Endothelial cell (in vitro differentiated cells): ENCODE results near the gene SEBOX. TPM values are rescaled to one million over a fixed set of nuclear protein-coding genes. Genes with fewer than 3 reads are reported as not detected.
A peak's percentile ranks its signal among the peaks of the same experiment; 100 is the strongest.

ENCODE experiments used
- DNase-seq: peaks from one replicate; pipeline ENCODE4 v3.0.0; 2021; ENCODE audit warnings: low spot score
- H3K27ac Mint-ChIP-seq: one replicate; pipeline ENCODE4 v1.8.0; 2021; ENCODE audit warnings: mixed read lengths, inconsistent platforms; ENCODE audit not compliant: unreplicated experiment
- H3K27me3 Mint-ChIP-seq: one replicate; pipeline ENCODE4 v1.8.0; 2021; ENCODE audit warnings: mild to moderate bottlenecking, moderate library complexity, mixed read lengths, inconsistent platforms; ENCODE audit not compliant: unreplicated experiment
- H3K36me3 Mint-ChIP-seq: one replicate; pipeline ENCODE4 v1.8.0; 2021; ENCODE audit warnings: mild to moderate bottlenecking, low read depth, mixed read lengths, inconsistent platforms; ENCODE audit not compliant: unreplicated experiment
- H3K4me1 Mint-ChIP-seq: one replicate; pipeline ENCODE4 v1.8.0; 2021; ENCODE audit warnings: mild to moderate bottlenecking, mixed read lengths, inconsistent platforms; ENCODE audit not compliant: unreplicated experiment
- H3K4me3 Mint-ChIP-seq: one replicate; pipeline ENCODE4 v1.8.0; 2021; ENCODE audit warnings: mild to moderate bottlenecking, mixed read lengths, inconsistent platforms; ENCODE audit not compliant: unreplicated experiment
- H3K9me3 Mint-ChIP-seq: one replicate; pipeline ENCODE4 v1.8.0; 2021; ENCODE audit warnings: mixed read lengths, inconsistent platforms; ENCODE audit not compliant: unreplicated experiment
- total RNA-seq: library from RNA; stranded (reverse); fragmentation: NEBNext Ultra II Directional; extraction: Animal tissue kit (Norgen Biotek cat#: 25700); gene quantifications from one replicate; pipeline ENCODE4 v1.2.1, GENCODE V29; 2021; ENCODE audit not compliant: unreplicated experiment
- TF ChIP-seq, protein P1 (sequence below): fragments of 200-600 bp; sonication (generic); IDR thresholded peaks from one replicate; pipeline ENCODE4 v1.5.0; 2021; ENCODE audit warnings: antibody characterized with exemption; ENCODE audit not compliant: unreplicated experiment

SEBOX gene
- total RNA-seq, 1 donor from 2014 or later = not detected

GRCh38 chr17:28385037-28385400 lies 20.0 kb upstream of the SEBOX start:
- Mint-ChIP-seq H3K9me3 (no peaks in the 10 kb centered on the region), H3K4me3 (peak overlapping the region; percentile 59), H3K36me3 (peaks cover 7% of the 10 kb centered on the region), H3K4me1 (peaks cover 25% of the 10 kb centered on the region), H3K27me3 (peaks cover 28% of the 10 kb centered on the region), H3K27ac (no peak overlapping the region)
- no peak for DNase-seq
- TF ChIP-seq, protein P1, sequence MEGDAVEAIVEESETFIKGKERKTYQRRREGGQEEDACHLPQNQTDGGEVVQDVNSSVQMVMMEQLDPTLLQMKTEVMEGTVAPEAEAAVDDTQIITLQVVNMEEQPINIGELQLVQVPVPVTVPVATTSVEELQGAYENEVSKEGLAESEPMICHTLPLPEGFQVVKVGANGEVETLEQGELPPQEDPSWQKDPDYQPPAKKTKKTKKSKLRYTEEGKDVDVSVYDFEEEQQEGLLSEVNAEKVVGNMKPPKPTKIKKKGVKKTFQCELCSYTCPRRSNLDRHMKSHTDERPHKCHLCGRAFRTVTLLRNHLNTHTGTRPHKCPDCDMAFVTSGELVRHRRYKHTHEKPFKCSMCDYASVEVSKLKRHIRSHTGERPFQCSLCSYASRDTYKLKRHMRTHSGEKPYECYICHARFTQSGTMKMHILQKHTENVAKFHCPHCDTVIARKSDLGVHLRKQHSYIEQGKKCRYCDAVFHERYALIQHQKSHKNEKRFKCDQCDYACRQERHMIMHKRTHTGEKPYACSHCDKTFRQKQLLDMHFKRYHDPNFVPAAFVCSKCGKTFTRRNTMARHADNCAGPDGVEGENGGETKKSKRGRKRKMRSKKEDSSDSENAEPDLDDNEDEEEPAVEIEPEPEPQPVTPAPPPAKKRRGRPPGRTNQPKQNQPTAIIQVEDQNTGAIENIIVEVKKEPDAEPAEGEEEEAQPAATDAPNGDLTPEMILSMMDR = no peak

- no peak for DNase-seq
- peaks cover 26% of the 10 kb centered on the region for H3K4me1 Mint-ChIP-seq
- no peak overlapping the region for H3K27ac Mint-ChIP-seq
- peaks cover 28% of the 10 kb centered on the region for H3K27me3 Mint-ChIP-seq
- H3K36me3 Mint-ChIP-seq = peaks cover 7% of the 10 kb centered on the region
- TF ChIP-seq, protein P1 = no peak
- H3K4me3 Mint-ChIP-seq = peak overlapping the region; percentile 59
- H3K9me3 Mint-ChIP-seq = no peaks in the 10 kb centered on the region
These were observed 19.5 kb upstream of the SEBOX start for GRCh38 chr17:28384281-28385036.

DNA sequence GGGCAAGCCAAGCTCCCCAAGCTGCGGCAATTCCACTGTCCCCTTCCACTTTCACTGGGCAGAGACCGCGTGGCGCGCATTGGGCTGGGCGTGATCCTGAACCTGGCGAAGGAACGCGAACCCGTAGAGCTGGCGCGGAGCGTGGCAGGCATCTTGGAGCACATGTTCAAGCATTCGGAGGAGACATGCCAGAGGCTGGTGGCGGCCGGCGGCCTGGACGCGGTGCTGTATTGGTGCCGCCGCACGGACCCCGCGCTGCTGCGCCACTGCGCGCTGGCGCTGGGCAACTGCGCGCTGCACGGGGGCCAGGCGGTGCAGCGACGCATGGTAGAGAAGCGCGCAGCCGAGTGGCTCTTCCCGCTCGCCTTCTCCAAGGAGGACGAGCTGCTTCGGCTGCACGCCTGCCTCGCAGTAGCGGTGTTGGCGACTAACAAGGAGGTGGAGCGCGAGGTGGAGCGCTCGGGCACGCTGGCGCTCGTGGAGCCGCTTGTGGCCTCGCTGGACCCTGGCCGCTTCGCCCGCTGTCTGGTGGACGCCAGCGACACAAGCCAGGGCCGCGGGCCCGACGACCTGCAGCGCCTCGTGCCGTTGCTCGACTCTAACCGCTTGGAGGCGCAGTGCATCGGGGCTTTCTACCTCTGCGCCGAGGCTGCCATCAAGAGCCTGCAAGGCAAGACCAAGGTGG lies 16.3 kb upstream of the SEBOX start:
- Mint-ChIP-seq H3K27ac (no peak overlapping the region), H3K4me1 (peaks cover 29% of the 10 kb centered on the region), H3K36me3 (peaks cover 7% of the 10 kb centered on the region), H3K9me3 (no peaks in the 10 kb centered on the region), H3K27me3 (peaks cover 26% of the 10 kb centered on the region), H3K4me3 (peak overlapping the region; percentile 59)
- TF ChIP-seq, protein P1 = no peak
- DNase-seq = peak; percentile 74

DNA sequence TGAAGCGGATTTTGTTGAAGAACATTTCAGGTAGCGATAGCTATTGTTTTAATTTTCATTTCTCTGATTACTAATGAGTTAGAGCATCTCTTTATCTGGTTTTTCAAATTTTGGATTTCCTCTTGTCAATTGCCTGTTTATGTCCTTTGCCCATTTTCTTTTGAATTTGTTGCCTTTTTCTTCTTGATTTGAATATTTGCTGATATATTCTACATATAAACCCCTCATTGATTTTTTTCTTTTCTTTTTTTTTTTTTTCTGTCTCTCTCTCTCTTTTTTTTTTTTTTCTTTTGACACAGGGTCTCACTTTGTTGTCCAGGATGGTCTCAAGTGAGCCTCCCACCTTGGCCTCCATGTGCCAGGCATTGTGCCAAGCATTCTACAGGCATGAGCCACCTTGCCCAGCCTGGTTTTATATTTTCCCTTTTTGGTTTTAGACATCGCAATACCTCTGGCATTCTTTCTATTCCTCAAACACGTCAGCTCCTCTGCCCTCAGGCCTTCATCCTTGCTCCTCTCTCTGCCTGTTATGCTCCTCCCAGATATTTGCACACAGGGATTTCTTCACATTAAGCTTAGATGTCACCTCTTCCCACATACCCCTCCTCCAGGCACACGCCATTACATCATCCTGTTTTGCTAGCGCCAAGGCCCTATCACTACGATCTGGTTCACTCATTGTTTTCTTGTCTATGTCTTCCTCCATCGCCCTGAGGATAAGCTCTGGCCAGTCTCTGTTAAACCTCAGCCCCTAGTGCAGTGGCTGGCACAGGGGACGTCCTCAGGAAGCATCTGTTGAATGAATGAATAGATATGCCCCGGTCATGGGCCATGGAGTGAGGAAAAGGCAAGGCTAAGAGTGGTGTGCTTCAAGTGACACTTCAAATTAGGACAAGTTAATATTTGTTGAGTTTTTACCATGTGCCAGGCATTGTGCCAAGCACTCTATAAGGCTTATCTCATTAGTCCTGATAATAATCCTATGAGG lies 15.1 kb upstream of the SEBOX start:
- no peaks in the 10 kb centered on the region for H3K9me3 Mint-ChIP-seq
- TF ChIP-seq, protein P1 = no peak
- H3K36me3 Mint-ChIP-seq = peaks cover 7% of the 10 kb centered on the region

More for the DNA sequence above, 15.1 kb upstream of the SEBOX start:
- DNase-seq = peak; percentile 38
- peaks cover 23% of the 10 kb centered on the region for H3K27me3 Mint-ChIP-seq
- peaks cover 29% of the 10 kb centered on the region for H3K4me1 Mint-ChIP-seq
- peak overlapping the region; percentile 81 for H3K27ac Mint-ChIP-seq
- peak overlapping the region; percentile 0 for H3K4me3 Mint-ChIP-seq
